H9 (cell line): Measurements from ENCODE around the gene ATG14. TPM values are rescaled to one million over a fixed set of nuclear protein-coding genes. Genes with fewer than 3 reads are reported as not detected.

Experiments
- DNase-seq: peaks from one replicate; pipeline ENCODE4 v3.0.0-alpha.2; 2017
- H2AFZ ChIP-seq: one replicate; pipeline ENCODE4 v1.6.1; 2013; ENCODE audit warnings: mild to moderate bottlenecking, low read length, control low read depth, moderate library complexity
- H2AK5ac ChIP-seq: 2 replicates; pipeline ENCODE4 v1.6.1; 2013; ENCODE audit warnings: low read length, control low read depth, mixed read lengths; ENCODE audit not compliant: insufficient read length
- H2BK120ac ChIP-seq: one replicate; pipeline ENCODE4 v1.6.1; 2013; ENCODE audit warnings: low read depth, mild to moderate bottlenecking, low read length, control low read depth, inconsistent platforms; ENCODE audit not compliant: poor library complexity, severe bottlenecking
- H2BK12ac ChIP-seq: 2 replicates; pipeline ENCODE4 v1.6.1; 2013; ENCODE audit warnings: low read length, control low read depth, mixed read lengths, low read depth; ENCODE audit not compliant: insufficient read length
- H2BK15ac ChIP-seq: 2 replicates; pipeline ENCODE4 v1.6.1; 2013; ENCODE audit warnings: low read depth, low read length, control low read depth
- H2BK20ac ChIP-seq: one replicate; pipeline ENCODE4 v1.6.1; 2013; ENCODE audit warnings: low read depth, mild to moderate bottlenecking, low read length, control low read depth, inconsistent platforms; ENCODE audit not compliant: poor library complexity, severe bottlenecking
- H2BK5ac ChIP-seq: 2 replicates; pipeline ENCODE4 v1.6.1; 2013; ENCODE audit warnings: low read length, control low read depth, mixed read lengths; ENCODE audit not compliant: insufficient read length
- H3K14ac ChIP-seq: 2 replicates; pipeline ENCODE4 v1.6.1; 2013; ENCODE audit warnings: low read length, control low read depth; ENCODE audit not compliant: insufficient read depth
- H3K18ac ChIP-seq: 2 replicates; pipeline ENCODE4 v1.6.1; 2013; ENCODE audit warnings: low read depth, mild to moderate bottlenecking, mixed read lengths, low read length, control low read depth; ENCODE audit not compliant: insufficient read length
- H3K23ac ChIP-seq: 2 replicates; pipeline ENCODE4 v1.6.1; 2013; ENCODE audit warnings: low read length, control low read depth, mixed read lengths, low read depth; ENCODE audit not compliant: insufficient read length
- H3K23me2 ChIP-seq: 2 replicates; pipeline ENCODE4 v1.6.1; 2013; ENCODE audit warnings: low read depth, mild to moderate bottlenecking, mixed read lengths, low read length, control low read depth; ENCODE audit not compliant: insufficient read length, poor library complexity, severe bottlenecking
- H3K27ac ChIP-seq: 2 replicates; pipeline ENCODE4 v1.5.1; 2013; ENCODE audit warnings: low read length, control low read depth, mixed read lengths, low read depth; ENCODE audit not compliant: insufficient read length
- H3K27me3 ChIP-seq: 2 replicates; pipeline ENCODE4 v1.6.1; 2013; ENCODE audit warnings: low read length, control low read depth, inconsistent platforms; ENCODE audit not compliant: insufficient read depth
- H3K4ac ChIP-seq: 2 replicates; pipeline ENCODE4 v1.6.1; 2013; ENCODE audit warnings: low read depth, mild to moderate bottlenecking, control low read depth, inconsistent platforms, low read length, moderate library complexity
- H3K4me1 ChIP-seq: 2 replicates; pipeline ENCODE4 v1.6.1; 2013; ENCODE audit warnings: low read length, control low read depth, inconsistent platforms; ENCODE audit not compliant: insufficient read depth
- H3K4me2 ChIP-seq: 2 replicates; pipeline ENCODE4 v1.6.1; 2013; ENCODE audit warnings: low read length, control low read depth, mixed read lengths; ENCODE audit not compliant: insufficient read length, insufficient read depth
- H3K56ac ChIP-seq: 2 replicates; pipeline ENCODE4 v1.6.1; 2013; ENCODE audit warnings: low read depth, mild to moderate bottlenecking, mixed read lengths, low read length, control low read depth; ENCODE audit not compliant: insufficient read length
- H3K79me1 ChIP-seq: 2 replicates; pipeline ENCODE4 v1.6.1; 2013; ENCODE audit warnings: low read depth, mild to moderate bottlenecking, moderate library complexity, low read length, control low read depth, inconsistent platforms; ENCODE audit not compliant: insufficient read depth, poor library complexity, severe bottlenecking
- H3K79me2 ChIP-seq: 2 replicates; pipeline ENCODE4 v1.6.1; 2013; ENCODE audit warnings: low read length, control low read depth, inconsistent platforms; ENCODE audit not compliant: insufficient read depth
- H3K9ac ChIP-seq: 2 replicates; pipeline ENCODE4 v1.6.1; 2013; ENCODE audit warnings: low read length, control low read depth, mixed read lengths; ENCODE audit not compliant: insufficient read length; ENCODE audit errors: extremely low read depth
- H3K9me3 ChIP-seq: one replicate; pipeline ENCODE4 v1.6.1; 2013; ENCODE audit warnings: low read depth, low read length, inconsistent platforms; ENCODE audit not compliant: control insufficient read depth
- H3T11ph ChIP-seq: one replicate; pipeline ENCODE4 v1.6.1; 2013; ENCODE audit warnings: mild to moderate bottlenecking, low read length, control low read depth, inconsistent platforms
- H4K20me1 ChIP-seq: one replicate; pipeline ENCODE4 v1.6.1; 2013; ENCODE audit not compliant: control insufficient read depth, insufficient read length, insufficient read depth
- H4K5ac ChIP-seq: 2 replicates; pipeline ENCODE4 v1.6.1; 2013; ENCODE audit warnings: low read depth, mild to moderate bottlenecking, mixed read lengths, low read length, control low read depth; ENCODE audit not compliant: insufficient read length
- H4K8ac ChIP-seq: replicated peaks from 2 replicates; pipeline ENCODE4 v1.6.1; 2013; ENCODE audit warnings: low read length, control low read depth, mixed read lengths, low read depth; ENCODE audit not compliant: insufficient read length
- H4K91ac ChIP-seq: 2 replicates; pipeline ENCODE4 v1.6.1; 2013; ENCODE audit warnings: low read depth, mild to moderate bottlenecking, moderate library complexity, mixed read lengths, low read length, control low read depth; ENCODE audit not compliant: insufficient read length
- H3K27ac Mint-ChIP-seq, 3 experiments: 2 replicates in 2 of 3; 3 replicates in 1 of 3; pipeline ENCODE4 v1.8.0; 2020 to 2021; ENCODE audit warnings: mixed read lengths in 3 of 3, mild to moderate bottlenecking in 1 of 3, moderate library complexity in 1 of 3
- H3K27me3 Mint-ChIP-seq: 2 replicates; pipeline ENCODE4 v1.8.0; 2021; ENCODE audit warnings: low read depth, mild to moderate bottlenecking, moderate library complexity, mixed read lengths
- H3K36me3 Mint-ChIP-seq, 3 experiments: 2 replicates in 2 of 3; 3 replicates in 1 of 3; pipeline ENCODE4 v1.8.0; 2020 to 2021; ENCODE audit warnings: low read depth in 3 of 3, mixed read lengths in 3 of 3; ENCODE audit not compliant: insufficient read depth in 1 of 3
- H3K4me1 Mint-ChIP-seq, 2 experiments: 2 replicates each; pipeline ENCODE4 v1.8.0; 2020; ENCODE audit warnings: mixed read lengths in 2 of 2
- H3K4me3 Mint-ChIP-seq, 2 experiments: 2 replicates in 1 of 2; 3 replicates in 1 of 2; pipeline ENCODE4 v1.8.0; 2020 to 2021; ENCODE audit warnings: mild to moderate bottlenecking in 2 of 2, mixed read lengths in 2 of 2, moderate library complexity in 1 of 2
- H3K9me3 Mint-ChIP-seq, 2 experiments: 2 replicates in 1 of 2; 3 replicates in 1 of 2; pipeline ENCODE4 v1.8.0; 2020; ENCODE audit warnings: mild to moderate bottlenecking in 2 of 2, mixed read lengths in 2 of 2, moderate library complexity in 1 of 2
- WGBS: extraction: QIAGEN DNeasy Blood & Tissue Kit; methylation state at CpG from one replicate; pipeline ENCODE4 v1.1.7; 2013; ENCODE audit warnings: missing lambda C conversion rate, low lambda C conversion rate, mixed read lengths; ENCODE audit not compliant: insufficient read length; ENCODE audit errors: extremely low coverage; 5-methylcytosine and 5-hydroxymethylcytosine counted together
- total RNA-seq: library from RNA; stranded (reverse); gene quantifications from 2 replicates; pipeline ENCODE4 v1.2.1, GENCODE V29; 2021
- TF ChIP-seq, protein P1 (sequence below): fragments of 200-600 bp; sonication (generic); conservative IDR thresholded peaks from 3 replicates; pipeline ENCODE4 v1.8.0; 2021; ENCODE audit warnings: antibody characterized with exemption, mild to moderate bottlenecking

The ATG14 gene
- total RNA-seq, 1 experiment from 2014 or later: 13.6 TPM

DNA sequence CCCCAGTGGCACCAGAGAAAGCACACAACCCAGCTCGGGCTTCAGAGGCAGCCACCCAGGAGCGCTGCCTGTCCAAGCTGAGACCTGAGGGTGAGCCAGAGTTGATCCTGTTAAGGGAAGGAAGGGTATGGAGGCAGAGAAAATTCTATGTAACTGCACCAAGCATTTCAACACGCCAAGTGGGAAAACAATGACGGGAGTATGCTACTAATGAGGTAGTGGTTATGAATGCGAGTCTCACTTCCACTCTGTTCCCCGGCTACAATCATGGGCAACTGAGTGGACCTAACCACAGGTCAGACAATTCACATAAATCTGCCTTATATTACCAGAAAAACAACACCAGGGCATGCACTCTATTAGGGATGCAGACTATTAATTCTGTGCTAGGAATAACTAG, 9.9 kb downstream of the ATG14 start:
- DNase-seq: no peak
- H3K9me3 Mint-ChIP-seq: no peaks in the 10 kb centered on the region; a peak in 1 of 5 replicates
- Histone ChIP-seq H3T11ph (no peak overlapping the region), H4K20me1 (no peaks in the 10 kb centered on the region), H3K18ac (no peak overlapping the region), H2BK120ac (no peak overlapping the region), H3K23ac (no peak overlapping the region), H3K27me3 (no peaks in the 10 kb centered on the region), H2BK5ac (no peak overlapping the region), H3K79me1 (no peaks in the 10 kb centered on the region), H2BK20ac (no peak overlapping the region), H3K79me2 (peaks cover 6% of the 10 kb centered on the region; the same call in 1 of the 2 replicates), H4K5ac (no peak overlapping the region), H4K91ac (no peak overlapping the region), H2AK5ac (no peak overlapping the region), H3K4me1 (no peaks in the 10 kb centered on the region), H3K14ac (no peak overlapping the region), H2AFZ (no peak overlapping the region), H3K9ac (no peak overlapping the region), H3K23me2 (no peaks in the 10 kb centered on the region), H3K4me2 (no peak overlapping the region), H3K4ac (no peak overlapping the region), H3K56ac (no peak overlapping the region), H4K8ac (no peak overlapping the region), H2BK15ac (no peak overlapping the region), H3K9me3 (no peaks in the 10 kb centered on the region), H2BK12ac (no peak overlapping the region), H3K27ac (no peak overlapping the region)
- H3K27ac Mint-ChIP-seq: peak overlapping the region in 1 of 3 experiments; percentile 16; a peak in 1 of 7 replicates
- TF ChIP-seq, protein P1, sequence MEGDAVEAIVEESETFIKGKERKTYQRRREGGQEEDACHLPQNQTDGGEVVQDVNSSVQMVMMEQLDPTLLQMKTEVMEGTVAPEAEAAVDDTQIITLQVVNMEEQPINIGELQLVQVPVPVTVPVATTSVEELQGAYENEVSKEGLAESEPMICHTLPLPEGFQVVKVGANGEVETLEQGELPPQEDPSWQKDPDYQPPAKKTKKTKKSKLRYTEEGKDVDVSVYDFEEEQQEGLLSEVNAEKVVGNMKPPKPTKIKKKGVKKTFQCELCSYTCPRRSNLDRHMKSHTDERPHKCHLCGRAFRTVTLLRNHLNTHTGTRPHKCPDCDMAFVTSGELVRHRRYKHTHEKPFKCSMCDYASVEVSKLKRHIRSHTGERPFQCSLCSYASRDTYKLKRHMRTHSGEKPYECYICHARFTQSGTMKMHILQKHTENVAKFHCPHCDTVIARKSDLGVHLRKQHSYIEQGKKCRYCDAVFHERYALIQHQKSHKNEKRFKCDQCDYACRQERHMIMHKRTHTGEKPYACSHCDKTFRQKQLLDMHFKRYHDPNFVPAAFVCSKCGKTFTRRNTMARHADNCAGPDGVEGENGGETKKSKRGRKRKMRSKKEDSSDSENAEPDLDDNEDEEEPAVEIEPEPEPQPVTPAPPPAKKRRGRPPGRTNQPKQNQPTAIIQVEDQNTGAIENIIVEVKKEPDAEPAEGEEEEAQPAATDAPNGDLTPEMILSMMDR: no peak
- no peaks in the 10 kb centered on the region for H3K4me1 Mint-ChIP-seq
- no peak overlapping the region for H3K4me3 Mint-ChIP-seq
- WGBS: no CpG with 5 or more reads among the region's 6 CpGs
- no peaks in the 10 kb centered on the region for H3K36me3 Mint-ChIP-seq
- no peaks in the 10 kb centered on the region for H3K27me3 Mint-ChIP-seq
